GM11168 (cell line): ENCODE results near the gene BDKRB1.

ENCODE experiments used
- in situ Hi-C: fragments of 300-500 bp; cut with MboI; formaldehyde crosslinking; loops from one replicate; pipeline ENCODE4 v1.12.0; 2022; ENCODE audit warnings: low sequenced_read_pairs; ENCODE audit not compliant: unreplicated experiment

BDKRB1 gene

GRCh38 chr14:96255501-96256366 is at the start of gene BDKRB1:
Gene BDKRB1 (plus strand): TSS chr14:96256210. CDS start chr14:96263683, 7,473 bp downstream.
- in situ Hi-C loops: no loop called here

GRCh38 chr14:96206461-96206860 is 49.5 kb upstream of the BDKRB1 start:
- in situ Hi-C loops: no loop called here

- in situ Hi-C loops: no loop called here
These were observed 48.3 kb upstream of the BDKRB1 start for GRCh38 chr14:96207686-96208085.

GRCh38 chr14:96208739-96209138 is 47.3 kb upstream of the BDKRB1 start:
- in situ Hi-C loops: no loop called here

- in situ Hi-C loops: no loop called here
These were observed 43.9 kb upstream of the BDKRB1 start for GRCh38 chr14:96212140-96212539.

- in situ Hi-C loops: no loop called here
These were observed 43.1 kb upstream of the BDKRB1 start for GRCh38 chr14:96212896-96213295.

GRCh38 chr14:96213871-96214465 is 42.0 kb upstream of the BDKRB1 start:
- in situ Hi-C loops: no loop called here

GRCh38 chr14:96214793-96215192 is 41.2 kb upstream of the BDKRB1 start:
- in situ Hi-C loops: no loop called here

- in situ Hi-C loops: no loop called here
These were observed 40.4 kb upstream of the BDKRB1 start for GRCh38 chr14:96215452-96216244.

- in situ Hi-C loops: no loop called here
These were observed 39.4 kb upstream of the BDKRB1 start for GRCh38 chr14:96216627-96217026.

- in situ Hi-C loops: no loop called here
These were observed 38.6 kb upstream of the BDKRB1 start for GRCh38 chr14:96217376-96217913.

- in situ Hi-C loops: no loop called here
These were observed 34.8 kb upstream of the BDKRB1 start for GRCh38 chr14:96221109-96221650.

GRCh38 chr14:96221841-96222240 is 34.2 kb upstream of the BDKRB1 start:
- in situ Hi-C loops: no loop called here

- in situ Hi-C loops: no loop called here
These were observed 31.4 kb upstream of the BDKRB1 start for GRCh38 chr14:96224480-96225096.

- in situ Hi-C loops: no loop called here
These were observed 30.8 kb upstream of the BDKRB1 start for GRCh38 chr14:96225213-96225612.

- in situ Hi-C loops: no loop called here
These were observed 30.3 kb upstream of the BDKRB1 start for GRCh38 chr14:96225745-96226151.

- in situ Hi-C loops: no loop called here
These were observed 28.6 kb upstream of the BDKRB1 start for GRCh38 chr14:96227428-96227827.

- in situ Hi-C loops: no loop called here
These were observed 26.7 kb upstream of the BDKRB1 start for GRCh38 chr14:96229315-96229714.

- in situ Hi-C loops: no loop called here
These were observed 25.0 kb upstream of the BDKRB1 start for GRCh38 chr14:96231056-96231455.

- in situ Hi-C loops: no loop called here
These were observed 24.4 kb upstream of the BDKRB1 start for GRCh38 chr14:96231526-96232130.
